GM19372 (cell line): ENCODE data around the gene RNF227.
"Not testable (repeated sequence)": the region's sequence is repeated elsewhere in the genome, so short reads cannot be mapped to it uniquely, and the experiment has no call there.

Experiments used
- ATAC-seq: cut with Tn5 transposase; IDR thresholded peaks from one replicate; pipeline ENCODE4 v1.9.1; 2021; ENCODE audit warnings: mild to moderate bottlenecking, low read depth, moderate library complexity; ENCODE audit not compliant: unreplicated experiment

The RNF227 gene

GRCh38 chr17:7864995-7865650 is 51.0 kb downstream of the RNF227 start:
- ATAC-seq, result no peak

- ATAC-seq, result not testable (repeated sequence)
Observed at GRCh38 chr17:7864384-7864783, 51.7 kb downstream of the RNF227 start.
